ENCODE measurements around the gene GAB2. TPM values are rescaled to one million over a fixed set of nuclear protein-coding genes. Genes with fewer than 3 reads are reported as not detected.

GAB2 gene
- total RNA-seq, 1 experiment from 2014 or later, result 10.0 TPM

GRCh38 chr11:78420796-78421209, 3.2 kb upstream of the GAB2 start:
- Histone ChIP-seq H3K4me3 (ENCODE audit: low read depth in 2 of 2, low read length in 2 of 2) (no peak overlapping the region; a peak in 1 of 4 replicates), H3K36me3 (ENCODE audit: control insufficient read depth, insufficient read depth, low read length) (no peaks in the 10 kb centered on the region), H3K4me1 (ENCODE audit: control insufficient read depth, insufficient read depth, low read length) (peaks cover 28% of the 10 kb centered on the region), H3K9me3 (ENCODE audit: control insufficient read depth, insufficient read depth, low read depth, low read length) (no peaks in the 10 kb centered on the region), H3K27ac (ENCODE audit: low read length) (no peak overlapping the region), H3K27me3 (ENCODE audit: control insufficient read depth, insufficient read depth, low read length) (peaks cover 2% of the 10 kb centered on the region; the same call in 1 of the 2 replicates)
- intact Hi-C loops (cut with micrococcal nuclease; ENCODE audit: unreplicated experiment) (no loop called here), in situ Hi-C loops (cut with HindIII; ENCODE audit: low pct_unique_long_range_greater_than_20kb, low sequenced_read_pairs) (no loop called here)
- ATAC-seq, result no peak
- CTCF ChIA-PET, result interaction anchor here (0.6 kb wide), 1 partner anchor 10 kb away, joined by 3 read pairs; no protein-coding TSS in a partner anchor
- TF ChIP-seq POLR2AphosphoS5 (IDR thresholded peaks at IDR 0.05; ENCODE audit: low read depth, low read length) (no peak), SIN3A (IDR thresholded peaks at IDR 0.05; ENCODE audit: borderline replicate concordance, insufficient read depth, low read depth, low read length) (no peak), TCF7L2 (IDR thresholded peaks at IDR 0.05; ENCODE audit: low read depth, low read length) (no peak)
- TF ChIP-seq, protein P1, sequence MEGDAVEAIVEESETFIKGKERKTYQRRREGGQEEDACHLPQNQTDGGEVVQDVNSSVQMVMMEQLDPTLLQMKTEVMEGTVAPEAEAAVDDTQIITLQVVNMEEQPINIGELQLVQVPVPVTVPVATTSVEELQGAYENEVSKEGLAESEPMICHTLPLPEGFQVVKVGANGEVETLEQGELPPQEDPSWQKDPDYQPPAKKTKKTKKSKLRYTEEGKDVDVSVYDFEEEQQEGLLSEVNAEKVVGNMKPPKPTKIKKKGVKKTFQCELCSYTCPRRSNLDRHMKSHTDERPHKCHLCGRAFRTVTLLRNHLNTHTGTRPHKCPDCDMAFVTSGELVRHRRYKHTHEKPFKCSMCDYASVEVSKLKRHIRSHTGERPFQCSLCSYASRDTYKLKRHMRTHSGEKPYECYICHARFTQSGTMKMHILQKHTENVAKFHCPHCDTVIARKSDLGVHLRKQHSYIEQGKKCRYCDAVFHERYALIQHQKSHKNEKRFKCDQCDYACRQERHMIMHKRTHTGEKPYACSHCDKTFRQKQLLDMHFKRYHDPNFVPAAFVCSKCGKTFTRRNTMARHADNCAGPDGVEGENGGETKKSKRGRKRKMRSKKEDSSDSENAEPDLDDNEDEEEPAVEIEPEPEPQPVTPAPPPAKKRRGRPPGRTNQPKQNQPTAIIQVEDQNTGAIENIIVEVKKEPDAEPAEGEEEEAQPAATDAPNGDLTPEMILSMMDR (IDR thresholded peaks at IDR 0.05), result no peak
- TF ChIP-seq, protein P2, sequence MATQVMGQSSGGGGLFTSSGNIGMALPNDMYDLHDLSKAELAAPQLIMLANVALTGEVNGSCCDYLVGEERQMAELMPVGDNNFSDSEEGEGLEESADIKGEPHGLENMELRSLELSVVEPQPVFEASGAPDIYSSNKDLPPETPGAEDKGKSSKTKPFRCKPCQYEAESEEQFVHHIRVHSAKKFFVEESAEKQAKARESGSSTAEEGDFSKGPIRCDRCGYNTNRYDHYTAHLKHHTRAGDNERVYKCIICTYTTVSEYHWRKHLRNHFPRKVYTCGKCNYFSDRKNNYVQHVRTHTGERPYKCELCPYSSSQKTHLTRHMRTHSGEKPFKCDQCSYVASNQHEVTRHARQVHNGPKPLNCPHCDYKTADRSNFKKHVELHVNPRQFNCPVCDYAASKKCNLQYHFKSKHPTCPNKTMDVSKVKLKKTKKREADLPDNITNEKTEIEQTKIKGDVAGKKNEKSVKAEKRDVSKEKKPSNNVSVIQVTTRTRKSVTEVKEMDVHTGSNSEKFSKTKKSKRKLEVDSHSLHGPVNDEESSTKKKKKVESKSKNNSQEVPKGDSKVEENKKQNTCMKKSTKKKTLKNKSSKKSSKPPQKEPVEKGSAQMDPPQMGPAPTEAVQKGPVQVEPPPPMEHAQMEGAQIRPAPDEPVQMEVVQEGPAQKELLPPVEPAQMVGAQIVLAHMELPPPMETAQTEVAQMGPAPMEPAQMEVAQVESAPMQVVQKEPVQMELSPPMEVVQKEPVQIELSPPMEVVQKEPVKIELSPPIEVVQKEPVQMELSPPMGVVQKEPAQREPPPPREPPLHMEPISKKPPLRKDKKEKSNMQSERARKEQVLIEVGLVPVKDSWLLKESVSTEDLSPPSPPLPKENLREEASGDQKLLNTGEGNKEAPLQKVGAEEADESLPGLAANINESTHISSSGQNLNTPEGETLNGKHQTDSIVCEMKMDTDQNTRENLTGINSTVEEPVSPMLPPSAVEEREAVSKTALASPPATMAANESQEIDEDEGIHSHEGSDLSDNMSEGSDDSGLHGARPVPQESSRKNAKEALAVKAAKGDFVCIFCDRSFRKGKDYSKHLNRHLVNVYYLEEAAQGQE (IDR thresholded peaks at IDR 0.05; ENCODE audit: insufficient read depth in 1 of 2, low read depth in 2 of 2, low read length in 1 of 2), result no peak
- BruUV-seq (replicated peaks), result no TSS peak
- no peak for DNase-seq (ENCODE audit: low read depth, low spot score)
- POLR2A ChIA-PET, result no interaction called here

DNA sequence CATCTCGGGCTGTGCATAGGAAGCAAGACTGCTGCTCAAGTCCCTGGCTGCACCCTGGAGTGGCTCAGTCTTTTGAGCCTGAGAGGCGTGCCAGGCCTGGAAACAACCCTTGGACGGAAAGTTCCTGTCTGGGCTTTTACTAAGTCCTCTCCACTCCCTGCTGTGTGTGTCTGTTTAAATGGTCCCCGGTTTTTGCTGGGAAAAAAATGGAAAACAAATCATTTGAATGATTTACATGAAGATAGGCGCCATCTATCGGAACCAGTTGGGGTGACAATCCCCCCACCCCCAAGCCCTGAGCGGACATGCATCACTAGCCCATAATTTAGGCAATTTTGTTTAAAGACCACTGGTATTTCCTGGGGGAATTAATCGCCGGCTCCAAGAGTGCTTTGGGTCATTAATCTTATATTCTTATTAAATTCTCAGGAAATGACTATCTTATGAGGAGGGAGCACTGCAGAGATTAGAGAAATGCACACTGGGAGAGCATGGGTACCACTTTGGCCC, 2.7 kb upstream of the GAB2 start:
- Histone ChIP-seq H3K27ac (ENCODE audit: low read length) (no peak overlapping the region), H3K9me3 (ENCODE audit: control insufficient read depth, insufficient read depth, low read depth, low read length) (no peaks in the 10 kb centered on the region), H3K36me3 (ENCODE audit: control insufficient read depth, insufficient read depth, low read length) (no peaks in the 10 kb centered on the region), H3K27me3 (ENCODE audit: control insufficient read depth, insufficient read depth, low read length) (peaks cover 2% of the 10 kb centered on the region; the same call in 1 of the 2 replicates), H3K4me1 (ENCODE audit: control insufficient read depth, insufficient read depth, low read length) (peaks cover 33% of the 10 kb centered on the region), H3K4me3 (ENCODE audit: low read depth in 2 of 2, low read length in 2 of 2) (peak overlapping the region; percentile 23 to 51)
- intact Hi-C loops (cut with micrococcal nuclease; ENCODE audit: unreplicated experiment) (no loop called here), in situ Hi-C loops (cut with HindIII; ENCODE audit: low pct_unique_long_range_greater_than_20kb, low sequenced_read_pairs) (no loop called here)
- DNase-seq (ENCODE audit: low read depth, low spot score), result no peak
- ATAC-seq, result peak; percentile 7; the same call in 1 of the 2 replicates
- ChIA-PET CTCF (no interaction called here), POLR2A (no interaction called here)
- TF ChIP-seq, protein P2 (IDR thresholded peaks at IDR 0.05; ENCODE audit: insufficient read depth in 1 of 2, low read depth in 2 of 2, low read length in 1 of 2), result no peak
- TF ChIP-seq POLR2AphosphoS5 (IDR thresholded peaks at IDR 0.05; ENCODE audit: low read depth, low read length) (no peak), TCF7L2 (IDR thresholded peaks at IDR 0.05; ENCODE audit: low read depth, low read length) (no peak), SIN3A (IDR thresholded peaks at IDR 0.05; ENCODE audit: borderline replicate concordance, insufficient read depth, low read depth, low read length) (no peak)
- TF ChIP-seq, protein P1 (IDR thresholded peaks at IDR 0.05), result peak; percentile 94
- no TSS peak for BruUV-seq (replicated peaks)
